CD14-positive monocyte (primary cell): ENCODE results near the gene SLCO2B1. TPM values are rescaled to one million over a fixed set of nuclear protein-coding genes. Genes with fewer than 3 reads are reported as not detected.

Experiments used
- DNase-seq, 3 donors: peaks; one replicate each; pipeline ENCODE4 v3.0.0-alpha.2; 2011 to 2022
- H2AFZ ChIP-seq: 2 replicates; pipeline ENCODE4 v1.6.0; 2012; ENCODE audit warnings: mild to moderate bottlenecking, low read depth, low read length, inconsistent platforms; ENCODE audit not compliant: insufficient read depth, poor library complexity, severe bottlenecking
- H3K27ac ChIP-seq, 2 donors: 1 replicate in 1 of 2; 2 replicates in 1 of 2; pipeline ENCODE4 v1.5.1; 2012 to 2013; ENCODE audit warnings: low read length in 2 of 2, control low read depth in 1 of 2, inconsistent platforms in 1 of 2, low read depth in 1 of 2, mild to moderate bottlenecking in 1 of 2
- H3K27me3 ChIP-seq, 2 donors: one replicate each; pipeline versions ENCODE4 v1.6.0 to v1.6.1; 2011 to 2013; ENCODE audit warnings: low read length in 2 of 2; ENCODE audit not compliant: control insufficient read depth in 2 of 2, insufficient read depth in 2 of 2
- H3K36me3 ChIP-seq, 2 donors: replicated peaks in 1 of 2; 1 replicate in 1 of 2; 2 replicates in 1 of 2; pipeline versions ENCODE4 v1.5.1 to v1.6.1; 2012 to 2013; ENCODE audit warnings: low read length in 2 of 2, control low read depth in 1 of 2, inconsistent platforms in 1 of 2, mild to moderate bottlenecking in 1 of 2; ENCODE audit not compliant: insufficient read depth in 2 of 2, control insufficient read depth in 1 of 2
- H3K4me1 ChIP-seq, 2 donors: 1 replicate in 1 of 2; 2 replicates in 1 of 2; pipeline versions ENCODE4 v1.5.1 to v1.6.1; 2012 to 2013; ENCODE audit warnings: low read length in 2 of 2, control low read depth in 1 of 2, inconsistent platforms in 1 of 2, mild to moderate bottlenecking in 1 of 2, moderate library complexity in 1 of 2; ENCODE audit not compliant: insufficient read depth in 2 of 2, control insufficient read depth in 1 of 2
- H3K4me2 ChIP-seq: replicated peaks from 2 replicates; pipeline ENCODE3; 2012; ENCODE audit warnings: low read length, moderate library complexity, mild to moderate bottlenecking; ENCODE audit not compliant: poor library complexity, severe bottlenecking; ENCODE audit errors: extremely low read depth
- H3K4me3 ChIP-seq, 3 experiments: fragments of 200-600 bp in 1 of 3; sonication (generic) in 1 of 3; replicated peaks in 1 of 3; 1 replicate in 2 of 3; 2 replicates in 1 of 3; pipeline ENCODE4 v1.5.1; 2011 to 2013; ENCODE audit warnings: low read length in 3 of 3, mild to moderate bottlenecking in 3 of 3, control low read depth in 2 of 3, low read depth in 2 of 3, inconsistent platforms in 1 of 3, moderate library complexity in 1 of 3
- H3K79me2 ChIP-seq: 2 replicates; pipeline ENCODE4 v1.6.0; 2012; ENCODE audit warnings: mild to moderate bottlenecking, control low read depth, inconsistent platforms, low read length, moderate library complexity; ENCODE audit not compliant: insufficient read depth
- H3K9ac ChIP-seq: 2 replicates; pipeline ENCODE4 v1.6.0; 2017; ENCODE audit warnings: low read length, mild to moderate bottlenecking; ENCODE audit not compliant: insufficient read depth, poor library complexity, severe bottlenecking
- H3K9me3 ChIP-seq, 2 donors: replicated peaks in 1 of 2; 1 replicate in 1 of 2; 2 replicates in 1 of 2; pipeline versions ENCODE4 v1.5.1 to v1.6.1; 2012 to 2013; ENCODE audit warnings: low read length in 2 of 2, control low read depth in 1 of 2; ENCODE audit not compliant: control insufficient read depth in 1 of 2, insufficient read depth in 1 of 2
- H4K20me1 ChIP-seq: 2 replicates; pipeline ENCODE4 v1.6.0; 2012; ENCODE audit warnings: mild to moderate bottlenecking, low read length, control low read depth, moderate library complexity; ENCODE audit not compliant: insufficient read depth
- H3K27ac Mint-ChIP-seq, 7 donors: one replicate each; pipeline ENCODE4 v1.8.0; 2020; ENCODE audit warnings: mild to moderate bottlenecking in 7 of 7, mixed read lengths in 7 of 7, moderate library complexity in 6 of 7, inconsistent platforms in 2 of 7
- H3K27me3 Mint-ChIP-seq, 3 donors: one replicate each; pipeline ENCODE4 v1.8.0; 2021 to 2022; ENCODE audit warnings: low read depth in 3 of 3, mild to moderate bottlenecking in 3 of 3, mixed read lengths in 3 of 3, moderate library complexity in 3 of 3, inconsistent platforms in 1 of 3
- H3K36me3 Mint-ChIP-seq, 2 donors: one replicate each; pipeline ENCODE4 v1.8.0; 2020; ENCODE audit warnings: mixed read lengths in 2 of 2, inconsistent platforms in 1 of 2, mild to moderate bottlenecking in 1 of 2
- H3K4me1 Mint-ChIP-seq: one replicate; pipeline ENCODE4 v1.8.0; 2020; ENCODE audit warnings: mild to moderate bottlenecking, mixed read lengths
- H3K4me3 Mint-ChIP-seq, 2 donors: one replicate each; pipeline ENCODE4 v1.8.0; 2020; ENCODE audit warnings: mild to moderate bottlenecking in 2 of 2, mixed read lengths in 2 of 2, moderate library complexity in 1 of 2
- H3K9me3 Mint-ChIP-seq, 7 donors: one replicate each; pipeline ENCODE4 v1.8.0; 2020 to 2022; ENCODE audit warnings: mixed read lengths in 7 of 7, mild to moderate bottlenecking in 6 of 7, moderate library complexity in 6 of 7, inconsistent platforms in 2 of 7
- WGBS: methylation state at CpG from one replicate; pipeline ENCODE4 v1.1.5; 2013; ENCODE audit warnings: missing lambda C conversion rate; ENCODE audit not compliant: insufficient coverage; 5-methylcytosine and 5-hydroxymethylcytosine counted together
- intact Hi-C, 2 donors: fragments of 100-400 bp; cut with micrococcal nuclease; formaldehyde crosslinking; loops; one replicate each; pipeline versions ENCODE4 v1.15.0 to v1.15.1; 2023
- polyA plus RNA-seq, 3 donors: library from polyadenylated mRNA; depleted of rRNA in 1 of 3; unstranded in 2 of 3; stranded (reverse) in 1 of 3; fragments of 300-500 nt in 2 of 3; fragments of >200 nt in 1 of 3; fragmentation: Illumina TruSeq in 2 of 3; gene quantifications; 1 replicate in 2 of 3; 2 replicates in 1 of 3; pipeline ENCODE4 v1.2.3, GENCODE V29; 2012 to 2021
- TF ChIP-seq, protein P1 (sequence below): fragments of 200-600 bp; IDR thresholded peaks from one replicate; pipeline ENCODE4 v1.8.0; 2022; ENCODE audit warnings: antibody characterized with exemption, mild to moderate bottlenecking

Gene SLCO2B1
- polyA plus RNA-seq, 3 donors: 0.13 to 0.47 TPM; not detected in 1

DNA sequence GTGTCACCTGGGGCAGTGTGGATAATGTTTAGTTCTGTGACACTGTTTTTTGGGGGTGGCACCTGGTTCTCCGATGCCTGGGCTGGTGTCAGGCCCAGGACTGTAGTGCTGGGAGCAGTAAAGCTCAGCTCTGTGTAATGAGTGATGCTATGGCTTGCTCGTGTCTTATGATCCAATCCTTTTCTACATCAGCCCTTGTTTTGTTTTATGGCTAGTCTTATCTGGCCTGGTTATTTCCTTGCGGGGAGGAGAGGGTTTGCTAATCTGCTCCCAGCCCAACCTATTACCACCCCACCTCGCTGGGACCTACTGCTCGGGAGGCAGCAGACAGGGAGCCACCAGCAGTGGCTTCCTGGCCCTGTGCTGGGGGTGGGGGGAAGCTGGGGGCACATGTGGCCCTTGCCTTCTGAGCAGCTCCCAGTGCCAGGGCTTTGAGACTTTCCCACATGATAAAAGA lies 54.7 kb downstream of the SLCO2B1 start:
- no peaks in the 10 kb centered on the region for H3K36me3 ChIP-seq
- H4K20me1 ChIP-seq: no peaks in the 10 kb centered on the region
- no peaks in the 10 kb centered on the region for H3K9me3 ChIP-seq
- no peak overlapping the region for H3K4me3 Mint-ChIP-seq
- H3K4me1 Mint-ChIP-seq: no peaks in the 10 kb centered on the region
- H3K27ac Mint-ChIP-seq: no peak overlapping the region
- no peaks in the 10 kb centered on the region for H3K79me2 ChIP-seq
- H2AFZ ChIP-seq: no peak overlapping the region
- peaks cover 10 to 14% (median 13%) of the 10 kb centered on the region in 3 donors for H3K27me3 Mint-ChIP-seq
- DNase-seq: no peak
- intact Hi-C loops: loop anchor here (1.0 to 5.0 kb wide), 3 partner anchors 37 to 65 kb away; partner anchors contain the start of gene TPBGL (in 1 of the 2)
- no peak overlapping the region for H3K4me3 ChIP-seq
- TF ChIP-seq, protein P1, sequence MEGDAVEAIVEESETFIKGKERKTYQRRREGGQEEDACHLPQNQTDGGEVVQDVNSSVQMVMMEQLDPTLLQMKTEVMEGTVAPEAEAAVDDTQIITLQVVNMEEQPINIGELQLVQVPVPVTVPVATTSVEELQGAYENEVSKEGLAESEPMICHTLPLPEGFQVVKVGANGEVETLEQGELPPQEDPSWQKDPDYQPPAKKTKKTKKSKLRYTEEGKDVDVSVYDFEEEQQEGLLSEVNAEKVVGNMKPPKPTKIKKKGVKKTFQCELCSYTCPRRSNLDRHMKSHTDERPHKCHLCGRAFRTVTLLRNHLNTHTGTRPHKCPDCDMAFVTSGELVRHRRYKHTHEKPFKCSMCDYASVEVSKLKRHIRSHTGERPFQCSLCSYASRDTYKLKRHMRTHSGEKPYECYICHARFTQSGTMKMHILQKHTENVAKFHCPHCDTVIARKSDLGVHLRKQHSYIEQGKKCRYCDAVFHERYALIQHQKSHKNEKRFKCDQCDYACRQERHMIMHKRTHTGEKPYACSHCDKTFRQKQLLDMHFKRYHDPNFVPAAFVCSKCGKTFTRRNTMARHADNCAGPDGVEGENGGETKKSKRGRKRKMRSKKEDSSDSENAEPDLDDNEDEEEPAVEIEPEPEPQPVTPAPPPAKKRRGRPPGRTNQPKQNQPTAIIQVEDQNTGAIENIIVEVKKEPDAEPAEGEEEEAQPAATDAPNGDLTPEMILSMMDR: no peak
- no peak overlapping the region for H3K4me2 ChIP-seq
- H3K27me3 ChIP-seq: peaks cover 0 to 6% of the 10 kb centered on the region in 2 donors
- H3K4me1 ChIP-seq: no peaks in the 10 kb centered on the region
- WGBS: 80% methylated on average over 1 of the region's 5 CpGs
- no peaks in the 10 kb centered on the region for H3K36me3 Mint-ChIP-seq
- H3K9me3 Mint-ChIP-seq: no peaks in the 10 kb centered on the region
- no peak overlapping the region for H3K9ac ChIP-seq
- no peak overlapping the region for H3K27ac ChIP-seq

DNA sequence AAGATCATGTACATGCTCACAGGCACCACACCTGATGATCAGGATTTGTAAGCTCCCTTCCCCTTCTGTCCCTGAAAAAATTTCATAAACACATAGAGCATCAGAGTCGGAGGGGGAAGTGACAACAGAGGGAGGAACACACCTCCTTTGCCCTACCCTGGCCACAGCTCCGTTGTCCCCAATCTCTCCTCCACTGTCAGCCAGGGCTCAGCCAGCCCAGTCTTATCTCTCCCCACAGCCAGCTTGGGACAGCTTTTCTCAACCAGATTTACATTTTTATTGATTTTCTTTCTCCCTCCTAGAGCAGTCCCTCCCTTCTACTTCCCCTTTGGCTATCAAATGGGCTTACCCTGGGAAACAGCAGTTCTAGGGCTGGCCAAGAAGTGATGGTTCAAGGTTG lies 57.5 kb downstream of the SLCO2B1 start:
- WGBS: 10% methylated on average over 2 of the region's 2 CpGs
- Histone ChIP-seq H3K4me2 (no peak overlapping the region), H3K27ac (no peak overlapping the region), H3K9ac (no peak overlapping the region), H3K4me1 (no peaks in the 10 kb centered on the region), H3K36me3 (no peaks in the 10 kb centered on the region), H2AFZ (no peak overlapping the region), H3K79me2 (no peaks in the 10 kb centered on the region), H3K27me3 (peaks cover 0 to 6% of the 10 kb centered on the region in 2 donors), H4K20me1 (no peaks in the 10 kb centered on the region), H3K9me3 (no peaks in the 10 kb centered on the region), H3K4me3 (no peak overlapping the region)
- Mint-ChIP-seq H3K4me3 (no peak overlapping the region), H3K4me1 (no peaks in the 10 kb centered on the region), H3K27ac (no peak overlapping the region), H3K36me3 (no peaks in the 10 kb centered on the region), H3K27me3 (peaks cover 7 to 8% (median 8%) of the 10 kb centered on the region in 3 donors), H3K9me3 (no peaks in the 10 kb centered on the region)
- no peak for DNase-seq
- intact Hi-C loops: loop anchor here in 1 of 2 donors (5.0 kb wide), 1 partner anchor 34 kb away; the partner anchor contains the start of gene TPBGL
- TF ChIP-seq, protein P1: no peak
